NB4 (cell line): ENCODE measurements around the gene PRDM15.

Experiments
- MYC ChIP-seq: IDR thresholded peaks from 2 replicates; pipeline ENCODE4 v1.6.1; 2011; ENCODE audit warnings: low read depth, low read length
- POLR2A ChIP-seq: IDR thresholded peaks from 2 replicates; pipeline ENCODE4 v1.6.1; 2011; ENCODE audit warnings: mild to moderate bottlenecking; ENCODE audit not compliant: insufficient read length; ENCODE audit errors: extremely low read depth
- TF ChIP-seq, protein P1 (sequence below): IDR thresholded peaks from one replicate; pipeline ENCODE4 v1.5.1; 2012; ENCODE audit warnings: low read depth, low read length

DNA sequence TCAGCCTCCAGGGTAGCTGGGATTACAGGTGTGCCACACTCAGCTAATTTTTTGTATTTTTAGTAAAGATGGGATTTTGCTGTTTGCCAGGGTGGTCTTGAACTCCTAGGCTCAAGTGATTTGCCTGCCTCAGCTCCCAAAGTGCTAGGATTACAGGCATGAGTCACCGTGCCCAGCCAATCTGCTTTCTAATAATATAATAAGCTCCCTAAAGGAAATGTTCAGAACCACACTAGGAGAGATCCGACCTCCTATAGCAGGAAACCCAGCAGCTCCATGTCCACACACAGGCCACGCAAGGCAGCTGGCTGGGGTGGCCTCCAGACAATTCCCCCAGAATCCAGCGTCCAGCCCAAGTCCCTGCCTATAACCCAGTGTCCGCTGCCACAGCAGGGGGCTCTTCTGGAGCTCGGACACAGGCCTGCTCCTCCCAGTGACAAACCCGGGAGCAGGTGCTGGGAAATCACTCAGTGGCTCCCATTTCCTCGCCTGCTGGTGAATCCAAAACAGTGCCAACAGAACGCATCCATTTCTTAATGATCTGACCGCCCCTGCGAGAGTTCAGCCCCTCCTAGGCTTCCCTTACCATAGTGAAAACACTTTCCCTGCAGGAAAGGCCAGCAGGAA, 119.8 kb downstream of the PRDM15 start:
- TF ChIP-seq, protein P1, sequence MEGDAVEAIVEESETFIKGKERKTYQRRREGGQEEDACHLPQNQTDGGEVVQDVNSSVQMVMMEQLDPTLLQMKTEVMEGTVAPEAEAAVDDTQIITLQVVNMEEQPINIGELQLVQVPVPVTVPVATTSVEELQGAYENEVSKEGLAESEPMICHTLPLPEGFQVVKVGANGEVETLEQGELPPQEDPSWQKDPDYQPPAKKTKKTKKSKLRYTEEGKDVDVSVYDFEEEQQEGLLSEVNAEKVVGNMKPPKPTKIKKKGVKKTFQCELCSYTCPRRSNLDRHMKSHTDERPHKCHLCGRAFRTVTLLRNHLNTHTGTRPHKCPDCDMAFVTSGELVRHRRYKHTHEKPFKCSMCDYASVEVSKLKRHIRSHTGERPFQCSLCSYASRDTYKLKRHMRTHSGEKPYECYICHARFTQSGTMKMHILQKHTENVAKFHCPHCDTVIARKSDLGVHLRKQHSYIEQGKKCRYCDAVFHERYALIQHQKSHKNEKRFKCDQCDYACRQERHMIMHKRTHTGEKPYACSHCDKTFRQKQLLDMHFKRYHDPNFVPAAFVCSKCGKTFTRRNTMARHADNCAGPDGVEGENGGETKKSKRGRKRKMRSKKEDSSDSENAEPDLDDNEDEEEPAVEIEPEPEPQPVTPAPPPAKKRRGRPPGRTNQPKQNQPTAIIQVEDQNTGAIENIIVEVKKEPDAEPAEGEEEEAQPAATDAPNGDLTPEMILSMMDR: no peak
- TF ChIP-seq POLR2A (no peak), MYC (no peak)
